ENCODE measurements around the gene PZP. TPM values are rescaled to one million over a fixed set of nuclear protein-coding genes. Genes with fewer than 3 reads are reported as not detected.

PZP gene
- total and polyA plus RNA-seq, 10 of the 15 experiments (the other 5 are each of a cell fraction or from before 2014, with no cell fraction given): not detected

- Histone ChIP-seq H3K9me3 (replicated peaks; ENCODE audit: control insufficient read depth, insufficient read depth, low read length) (no peaks in the 10 kb centered on the region), H2AFZ (ENCODE audit: control insufficient read depth, low read depth, low read length) (no peak overlapping the region), H3K27me3 (replicated peaks in 1 of 2; ENCODE audit: control insufficient read depth in 2 of 2, insufficient read depth in 2 of 2, low read length in 1 of 2) (no peaks in the 10 kb centered on the region), H4K20me1 (ENCODE audit: control insufficient read depth, insufficient read depth) (no peaks in the 10 kb centered on the region), H3K4me2 (ENCODE audit: control insufficient read depth, insufficient read depth) (no peak overlapping the region), H3K9ac (ENCODE audit: control insufficient read depth, insufficient read depth, low read length) (no peak overlapping the region), H3K27ac (ENCODE audit: control insufficient read depth, insufficient read depth) (no peak overlapping the region), H3K36me3 (ENCODE audit: control insufficient read depth in 2 of 2, insufficient read depth in 2 of 2, low read length in 1 of 2) (no peaks in the 10 kb centered on the region), H3K79me2 (ENCODE audit: control insufficient read depth, insufficient read depth, low read length) (no peaks in the 10 kb centered on the region), H3K4me3 (no peak overlapping the region), H3K4me1 (ENCODE audit: control insufficient read depth, insufficient read depth, low read length) (no peaks in the 10 kb centered on the region)
- ChIA-PET SMC1A (ENCODE audit: uncharacterized antibody, unreplicated experiment) (no interaction called here), POLR2A (no interaction called here), CTCF (interaction anchor here (0.7 kb wide), 2 partner anchors 50 to 1701 kb away, joined by 3 to 4 read pairs; no protein-coding TSS in a partner anchor), RAD21 (ENCODE audit: unreplicated experiment) (no interaction called here)
- in situ Hi-C loops (cut with MboI): no loop called here
- BruUV-seq (replicated peaks): no TSS peak
- intact Hi-C loops (cut with micrococcal nuclease; ENCODE audit: unreplicated experiment): no loop called here
- ATAC-seq: no peak
- DNase-seq (ENCODE audit: low read depth, low spot score): no peak
- FAIRE-seq: no peak
- TF ChIP-seq IKZF2 (IDR thresholded peaks at IDR 0.05): no peak
- TF ChIP-seq ASH2L (IDR thresholded peaks at IDR 0.05; ENCODE audit: borderline replicate concordance, low read depth): no peak
- TF ChIP-seq, protein P1, sequence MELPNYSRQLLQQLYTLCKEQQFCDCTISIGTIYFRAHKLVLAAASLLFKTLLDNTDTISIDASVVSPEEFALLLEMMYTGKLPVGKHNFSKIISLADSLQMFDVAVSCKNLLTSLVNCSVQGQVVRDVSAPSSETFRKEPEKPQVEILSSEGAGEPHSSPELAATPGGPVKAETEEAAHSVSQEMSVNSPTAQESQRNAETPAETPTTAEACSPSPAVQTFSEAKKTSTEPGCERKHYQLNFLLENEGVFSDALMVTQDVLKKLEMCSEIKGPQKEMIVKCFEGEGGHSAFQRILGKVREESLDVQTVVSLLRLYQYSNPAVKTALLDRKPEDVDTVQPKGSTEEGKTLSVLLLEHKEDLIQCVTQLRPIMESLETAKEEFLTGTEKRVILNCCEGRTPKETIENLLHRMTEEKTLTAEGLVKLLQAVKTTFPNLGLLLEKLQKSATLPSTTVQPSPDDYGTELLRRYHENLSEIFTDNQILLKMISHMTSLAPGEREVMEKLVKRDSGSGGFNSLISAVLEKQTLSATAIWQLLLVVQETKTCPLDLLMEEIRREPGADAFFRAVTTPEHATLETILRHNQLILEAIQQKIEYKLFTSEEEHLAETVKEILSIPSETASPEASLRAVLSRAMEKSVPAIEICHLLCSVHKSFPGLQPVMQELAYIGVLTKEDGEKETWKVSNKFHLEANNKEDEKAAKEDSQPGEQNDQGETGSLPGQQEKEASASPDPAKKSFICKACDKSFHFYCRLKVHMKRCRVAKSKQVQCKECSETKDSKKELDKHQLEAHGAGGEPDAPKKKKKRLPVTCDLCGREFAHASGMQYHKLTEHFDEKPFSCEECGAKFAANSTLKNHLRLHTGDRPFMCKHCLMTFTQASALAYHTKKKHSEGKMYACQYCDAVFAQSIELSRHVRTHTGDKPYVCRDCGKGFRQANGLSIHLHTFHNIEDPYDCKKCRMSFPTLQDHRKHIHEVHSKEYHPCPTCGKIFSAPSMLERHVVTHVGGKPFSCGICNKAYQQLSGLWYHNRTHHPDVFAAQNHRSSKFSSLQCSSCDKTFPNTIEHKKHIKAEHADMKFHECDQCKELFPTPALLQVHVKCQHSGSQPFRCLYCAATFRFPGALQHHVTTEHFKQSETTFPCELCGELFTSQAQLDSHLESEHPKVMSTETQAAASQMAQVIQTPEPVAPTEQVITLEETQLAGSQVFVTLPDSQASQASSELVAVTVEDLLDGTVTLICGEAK (IDR thresholded peaks at IDR 0.05; ENCODE audit: borderline replicate concordance): no peak
- TF ChIP-seq SUZ12 (IDR thresholded peaks at IDR 0.05; ENCODE audit: unreplicated experiment): no peak
- no peak for TF ChIP-seq IRF5 (IDR thresholded peaks at IDR 0.05; ENCODE audit: borderline replicate concordance)
- TF ChIP-seq MEF2B (IDR thresholded peaks at IDR 0.05; ENCODE audit: partially characterized antibody, poor library complexity, severe bottlenecking): no peak
- no peak for TF ChIP-seq ESRRA (IDR thresholded peaks at IDR 0.05; ENCODE audit: low read length)
- no peak for TF ChIP-seq MXI1 (IDR thresholded peaks at IDR 0.05; ENCODE audit: low read depth, low read length)
- no peak for TF ChIP-seq NR2C1 (IDR thresholded peaks at IDR 0.05)
- TF ChIP-seq ATF7 (IDR thresholded peaks at IDR 0.05; ENCODE audit: low read depth): no peak
- TF ChIP-seq PML (IDR thresholded peaks at IDR 0.05; ENCODE audit: low read length): no peak
- TF ChIP-seq RFX5 (IDR thresholded peaks at IDR 0.05; ENCODE audit: low read depth, low read length): no peak
- TF ChIP-seq BRCA1 (IDR thresholded peaks at IDR 0.05; ENCODE audit: low read depth, low read length): no peak
- TF ChIP-seq HCFC1 (IDR thresholded peaks at IDR 0.05; ENCODE audit: low read length): no peak
- no peak for TF ChIP-seq STAT3 (IDR thresholded peaks at IDR 0.05; ENCODE audit: low read depth, low read length)
- TF ChIP-seq, protein P2, sequence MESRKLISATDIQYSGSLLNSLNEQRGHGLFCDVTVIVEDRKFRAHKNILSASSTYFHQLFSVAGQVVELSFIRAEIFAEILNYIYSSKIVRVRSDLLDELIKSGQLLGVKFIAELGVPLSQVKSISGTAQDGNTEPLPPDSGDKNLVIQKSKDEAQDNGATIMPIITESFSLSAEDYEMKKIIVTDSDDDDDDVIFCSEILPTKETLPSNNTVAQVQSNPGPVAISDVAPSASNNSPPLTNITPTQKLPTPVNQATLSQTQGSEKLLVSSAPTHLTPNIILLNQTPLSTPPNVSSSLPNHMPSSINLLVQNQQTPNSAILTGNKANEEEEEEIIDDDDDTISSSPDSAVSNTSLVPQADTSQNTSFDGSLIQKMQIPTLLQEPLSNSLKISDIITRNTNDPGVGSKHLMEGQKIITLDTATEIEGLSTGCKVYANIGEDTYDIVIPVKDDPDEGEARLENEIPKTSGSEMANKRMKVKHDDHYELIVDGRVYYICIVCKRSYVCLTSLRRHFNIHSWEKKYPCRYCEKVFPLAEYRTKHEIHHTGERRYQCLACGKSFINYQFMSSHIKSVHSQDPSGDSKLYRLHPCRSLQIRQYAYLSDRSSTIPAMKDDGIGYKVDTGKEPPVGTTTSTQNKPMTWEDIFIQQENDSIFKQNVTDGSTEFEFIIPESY (IDR thresholded peaks at IDR 0.05): no peak
- 0% methylated on average over 1 of the region's 1 CpG for WGBS (ENCODE audit: insufficient coverage, insufficient replicate concordance, low lambda C conversion rate, missing lambda C conversion rate)
These were observed 76.1 kb downstream of the PZP start for GRCh38 chr12:9132008-9132535.
